Panc1 (cell line): ENCODE measurements around the gene CCDC146.

Experiments
- CTCF ChIP-seq: fragments of 450-650 bp; IDR thresholded peaks from 2 replicates; pipeline ENCODE4 v1.5.1; 2017; ENCODE audit warnings: mild to moderate bottlenecking
- POLR2AphosphoS5 ChIP-seq: IDR thresholded peaks from 2 replicates; pipeline ENCODE4 v1.6.1; 2012; ENCODE audit warnings: mild to moderate bottlenecking, low read depth, low read length, moderate library complexity
- SIN3A ChIP-seq: IDR thresholded peaks from 2 replicates; pipeline ENCODE4 v1.6.1; 2012; ENCODE audit warnings: low read depth, mild to moderate bottlenecking, low read length, moderate library complexity, borderline replicate concordance; ENCODE audit not compliant: insufficient read depth
- TCF7L2 ChIP-seq: IDR thresholded peaks from 2 replicates; pipeline ENCODE4 v1.6.1; 2011; ENCODE audit warnings: mild to moderate bottlenecking, low read depth, low read length, inconsistent platforms
- TF ChIP-seq, protein P1 (sequence below), 2 experiments: IDR thresholded peaks; 2 replicates each; pipeline ENCODE4 v1.6.1; 2011 to 2012; ENCODE audit warnings: low read depth in 2 of 2, control low read depth in 1 of 2, low read length in 1 of 2, mild to moderate bottlenecking in 1 of 2, moderate library complexity in 1 of 2; ENCODE audit not compliant: insufficient read depth in 1 of 2

GRCh38 chr7:77308792-77309191 is 186.4 kb downstream of the CCDC146 start:
- TF ChIP-seq CTCF (no peak), POLR2AphosphoS5 (no peak), SIN3A (no peak), TCF7L2 (no peak)
- TF ChIP-seq, protein P1, sequence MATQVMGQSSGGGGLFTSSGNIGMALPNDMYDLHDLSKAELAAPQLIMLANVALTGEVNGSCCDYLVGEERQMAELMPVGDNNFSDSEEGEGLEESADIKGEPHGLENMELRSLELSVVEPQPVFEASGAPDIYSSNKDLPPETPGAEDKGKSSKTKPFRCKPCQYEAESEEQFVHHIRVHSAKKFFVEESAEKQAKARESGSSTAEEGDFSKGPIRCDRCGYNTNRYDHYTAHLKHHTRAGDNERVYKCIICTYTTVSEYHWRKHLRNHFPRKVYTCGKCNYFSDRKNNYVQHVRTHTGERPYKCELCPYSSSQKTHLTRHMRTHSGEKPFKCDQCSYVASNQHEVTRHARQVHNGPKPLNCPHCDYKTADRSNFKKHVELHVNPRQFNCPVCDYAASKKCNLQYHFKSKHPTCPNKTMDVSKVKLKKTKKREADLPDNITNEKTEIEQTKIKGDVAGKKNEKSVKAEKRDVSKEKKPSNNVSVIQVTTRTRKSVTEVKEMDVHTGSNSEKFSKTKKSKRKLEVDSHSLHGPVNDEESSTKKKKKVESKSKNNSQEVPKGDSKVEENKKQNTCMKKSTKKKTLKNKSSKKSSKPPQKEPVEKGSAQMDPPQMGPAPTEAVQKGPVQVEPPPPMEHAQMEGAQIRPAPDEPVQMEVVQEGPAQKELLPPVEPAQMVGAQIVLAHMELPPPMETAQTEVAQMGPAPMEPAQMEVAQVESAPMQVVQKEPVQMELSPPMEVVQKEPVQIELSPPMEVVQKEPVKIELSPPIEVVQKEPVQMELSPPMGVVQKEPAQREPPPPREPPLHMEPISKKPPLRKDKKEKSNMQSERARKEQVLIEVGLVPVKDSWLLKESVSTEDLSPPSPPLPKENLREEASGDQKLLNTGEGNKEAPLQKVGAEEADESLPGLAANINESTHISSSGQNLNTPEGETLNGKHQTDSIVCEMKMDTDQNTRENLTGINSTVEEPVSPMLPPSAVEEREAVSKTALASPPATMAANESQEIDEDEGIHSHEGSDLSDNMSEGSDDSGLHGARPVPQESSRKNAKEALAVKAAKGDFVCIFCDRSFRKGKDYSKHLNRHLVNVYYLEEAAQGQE (IDR thresholded peaks at IDR 0.05; ENCODE audit: insufficient read depth in 1 of 2, low read depth in 2 of 2, low read length in 1 of 2): no peak
